22Rv1 (cell line): ENCODE data around the gene FHOD3.

Experiments
- H3K27ac ChIP-seq: fragments of 450-650 bp; 2 replicates; pipeline ENCODE4 v1.5.1; 2017
- ZFX ChIP-seq: fragments of 450-650 bp; IDR thresholded peaks from 2 replicates; pipeline ENCODE4 v1.6.1; 2017; ENCODE audit warnings: antibody characterized with exemption, borderline replicate concordance
- TF ChIP-seq, protein P1 (sequence below): fragments of 450-650 bp; IDR thresholded peaks from 2 replicates; pipeline ENCODE4 v1.5.1; 2017; ENCODE audit warnings: mild to moderate bottlenecking

The FHOD3 gene

GRCh38 chr18:36771245-36771644 lies 473.7 kb downstream of the FHOD3 start:
- no peak for TF ChIP-seq ZFX
- TF ChIP-seq, protein P1, sequence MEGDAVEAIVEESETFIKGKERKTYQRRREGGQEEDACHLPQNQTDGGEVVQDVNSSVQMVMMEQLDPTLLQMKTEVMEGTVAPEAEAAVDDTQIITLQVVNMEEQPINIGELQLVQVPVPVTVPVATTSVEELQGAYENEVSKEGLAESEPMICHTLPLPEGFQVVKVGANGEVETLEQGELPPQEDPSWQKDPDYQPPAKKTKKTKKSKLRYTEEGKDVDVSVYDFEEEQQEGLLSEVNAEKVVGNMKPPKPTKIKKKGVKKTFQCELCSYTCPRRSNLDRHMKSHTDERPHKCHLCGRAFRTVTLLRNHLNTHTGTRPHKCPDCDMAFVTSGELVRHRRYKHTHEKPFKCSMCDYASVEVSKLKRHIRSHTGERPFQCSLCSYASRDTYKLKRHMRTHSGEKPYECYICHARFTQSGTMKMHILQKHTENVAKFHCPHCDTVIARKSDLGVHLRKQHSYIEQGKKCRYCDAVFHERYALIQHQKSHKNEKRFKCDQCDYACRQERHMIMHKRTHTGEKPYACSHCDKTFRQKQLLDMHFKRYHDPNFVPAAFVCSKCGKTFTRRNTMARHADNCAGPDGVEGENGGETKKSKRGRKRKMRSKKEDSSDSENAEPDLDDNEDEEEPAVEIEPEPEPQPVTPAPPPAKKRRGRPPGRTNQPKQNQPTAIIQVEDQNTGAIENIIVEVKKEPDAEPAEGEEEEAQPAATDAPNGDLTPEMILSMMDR = no peak

GRCh38 chr18:36772241-36772723 lies 474.8 kb downstream of the FHOD3 start:
- H3K27ac ChIP-seq = no peak overlapping the region
- TF ChIP-seq, protein P1 = no peak
- no peak for TF ChIP-seq ZFX

More at GRCh38 chr18:36771245-36771644, 473.7 kb downstream of the FHOD3 start:
- no peak overlapping the region for H3K27ac ChIP-seq

GRCh38 chr18:36775396-36775795 lies 477.9 kb downstream of the FHOD3 start:
- H3K27ac ChIP-seq = no peak overlapping the region
- TF ChIP-seq, protein P1 = no peak

DNA sequence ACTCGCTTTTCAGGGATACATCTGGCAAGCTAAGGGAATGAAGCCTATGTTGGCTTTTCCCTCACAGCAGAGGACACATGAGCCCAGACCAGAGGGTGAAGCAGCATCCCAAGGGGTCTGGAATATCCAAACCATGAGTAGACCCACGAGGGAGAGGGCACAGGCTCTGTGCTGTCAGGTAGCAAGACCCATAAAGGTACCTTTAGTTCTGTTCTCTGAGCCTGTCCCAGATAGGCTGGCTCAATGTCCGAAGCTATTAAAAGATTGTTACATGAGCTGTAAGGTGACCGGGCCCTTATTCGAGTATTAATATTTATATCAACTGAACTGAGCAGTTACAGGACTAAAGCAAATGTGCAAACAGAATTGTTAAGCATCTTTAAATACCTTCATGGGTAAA lies 479.1 kb downstream of the FHOD3 start:
- TF ChIP-seq, protein P1 = no peak
- TF ChIP-seq ZFX = no peak
- H3K27ac ChIP-seq = no peak overlapping the region

DNA sequence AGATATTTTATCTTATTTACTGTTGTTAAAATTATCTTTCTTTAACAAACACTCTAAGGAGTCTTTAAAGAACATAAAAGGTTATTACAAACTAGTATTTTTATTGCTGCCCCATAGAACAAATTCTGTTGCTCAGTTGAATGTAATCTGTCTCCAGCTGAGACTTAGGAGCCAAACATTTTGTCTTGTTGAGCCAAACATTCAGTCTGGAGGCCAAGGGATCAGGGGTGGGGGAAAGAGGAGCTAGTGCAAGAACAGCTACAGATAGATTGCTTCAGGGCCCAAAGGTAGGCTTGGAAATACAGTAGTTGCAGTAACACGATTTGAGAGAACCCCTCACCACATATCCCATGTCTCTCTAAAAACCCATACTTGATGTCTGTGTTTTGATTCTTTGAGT lies 480.1 kb downstream of the FHOD3 start:
- TF ChIP-seq ZFX = no peak
- TF ChIP-seq, protein P1 = no peak

DNA sequence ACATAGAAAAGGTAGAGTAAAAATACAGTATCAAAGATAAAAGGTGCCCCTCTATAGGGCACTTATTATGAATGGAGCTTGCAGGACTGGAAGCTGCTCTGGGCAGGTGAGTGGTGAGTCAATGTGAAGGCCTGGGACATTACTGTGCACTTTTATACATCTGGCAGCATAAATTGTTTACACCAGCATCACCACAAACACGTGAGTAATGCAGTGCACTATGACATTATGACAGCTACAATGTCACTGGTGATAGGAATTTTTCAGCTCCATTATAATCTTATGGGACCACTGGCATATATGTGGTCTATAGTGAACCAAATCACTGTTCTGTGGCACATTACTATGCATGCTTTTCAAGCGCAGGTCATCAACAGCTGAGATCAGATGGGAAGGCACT lies 483.2 kb downstream of the FHOD3 start:
- no peak for TF ChIP-seq ZFX
- TF ChIP-seq, protein P1 = no peak
- no peak overlapping the region for H3K27ac ChIP-seq

More for the DNA sequence above, 480.1 kb downstream of the FHOD3 start:
- H3K27ac ChIP-seq = no peak overlapping the region

GRCh38 chr18:36782710-36783109 lies 485.2 kb downstream of the FHOD3 start:
- H3K27ac ChIP-seq = no peak overlapping the region
- TF ChIP-seq, protein P1 = no peak
- no peak for TF ChIP-seq ZFX
